Karpas-422 (cell line): ENCODE measurements around the gene FAM53B. TPM values are rescaled to one million over a fixed set of nuclear protein-coding genes. Genes with fewer than 3 reads are reported as not detected.
A peak's percentile ranks its signal among the peaks of the same experiment; 100 is the strongest.

ENCODE experiments used
- DNase-seq: peaks from one replicate; pipeline ENCODE4 v3.0.0-alpha.2; 2015
- H2AFZ ChIP-seq: fragments of 200-600 bp; sonication (generic); 2 replicates; pipeline ENCODE4 v1.6.1; 2014; ENCODE audit warnings: antibody characterized with exemption, low read length, mixed read lengths
- H3K27ac ChIP-seq: fragments of 200-600 bp; sonication (generic); 2 replicates; pipeline ENCODE4 v1.5.1; 2014; ENCODE audit warnings: mild to moderate bottlenecking, low read length, moderate library complexity
- H3K27me3 ChIP-seq: fragments of 200-600 bp; sonication (generic); 2 replicates; pipeline ENCODE4 v1.6.1; 2014; ENCODE audit warnings: low read length, mixed read lengths
- H3K36me3 ChIP-seq: fragments of 200-600 bp; sonication (generic); 2 replicates; pipeline ENCODE4 v1.6.1; 2014; ENCODE audit warnings: low read length, mixed read lengths; ENCODE audit not compliant: insufficient read depth
- H3K4me1 ChIP-seq: fragments of 200-600 bp; sonication (generic); 2 replicates; pipeline ENCODE4 v1.6.1; 2014; ENCODE audit warnings: mild to moderate bottlenecking, low read length, mixed read lengths
- H3K4me2 ChIP-seq: fragments of 200-600 bp; sonication (generic); 2 replicates; pipeline ENCODE4 v1.6.1; 2014; ENCODE audit warnings: low read length, low read depth, mild to moderate bottlenecking; ENCODE audit not compliant: poor library complexity, severe bottlenecking
- H3K4me3 ChIP-seq: fragments of 200-600 bp; sonication (generic); 2 replicates; pipeline ENCODE4 v1.5.1; 2014; ENCODE audit warnings: mild to moderate bottlenecking, antibody characterized with exemption, low read length, mixed read lengths
- H3K79me2 ChIP-seq: fragments of 200-600 bp; sonication (generic); 2 replicates; pipeline ENCODE4 v1.6.1; 2014; ENCODE audit warnings: mild to moderate bottlenecking, low read length, mixed read lengths
- H3K9ac ChIP-seq: fragments of 200-600 bp; sonication (generic); 2 replicates; pipeline ENCODE4 v1.6.0; 2014; ENCODE audit warnings: low read length
- H3K9me2 ChIP-seq: fragments of 200-600 bp; sonication (generic), shearing (Covaris generic); replicated peaks from 2 replicates; pipeline ENCODE4 v1.6.0; 2014; ENCODE audit warnings: mild to moderate bottlenecking, low read length, moderate library complexity; ENCODE audit not compliant: insufficient read depth
- H3K9me3 ChIP-seq: fragments of 300-700, 200-600 bp; sonication (generic); 2 replicates; pipeline ENCODE4 v1.6.1; 2014; ENCODE audit warnings: low read length, mixed read lengths
- H4K20me1 ChIP-seq: fragments of 200-600 bp; sonication (generic); 2 replicates; pipeline ENCODE4 v1.6.1; 2014; ENCODE audit warnings: mild to moderate bottlenecking, antibody characterized with exemption, low read length, low read depth; ENCODE audit not compliant: insufficient read depth
- total RNA-seq: library from RNA; depleted of rRNA; stranded (reverse); fragments of >200 nt; shearing (Covaris generic); gene quantifications from 2 replicates; pipeline ENCODE4 v1.2.3, GENCODE V29; 2014; ENCODE audit warnings: low replicate concordance

The FAM53B gene
- total RNA-seq, 1 experiment from 2014 or later, result 72.5 TPM

GRCh38 chr10:124762281-124762680 lies 18.1 kb upstream of the FAM53B start:
- H3K27me3 ChIP-seq, result no peaks in the 10 kb centered on the region

GRCh38 chr10:124756156-124756903 lies 12.2 kb upstream of the FAM53B start:
- Histone ChIP-seq H3K36me3 (peaks cover 42% of the 10 kb centered on the region; the same call in 1 of the 2 replicates), H3K27me3 (no peaks in the 10 kb centered on the region), H4K20me1 (no peaks in the 10 kb centered on the region), H3K4me3 (no peak overlapping the region), H3K4me1 (no peaks in the 10 kb centered on the region), H2AFZ (no peak overlapping the region), H3K9me2 (no peaks in the 10 kb centered on the region), H3K27ac (no peak overlapping the region), H3K9ac (no peak overlapping the region), H3K9me3 (no peaks in the 10 kb centered on the region), H3K4me2 (no peak overlapping the region), H3K79me2 (peaks cover 13% of the 10 kb centered on the region; the same call in 1 of the 2 replicates)
- DNase-seq, result peak; percentile 37

More at GRCh38 chr10:124762281-124762680, 18.1 kb upstream of the FAM53B start:
- no peak for DNase-seq
- Histone ChIP-seq H3K9me2 (no peaks in the 10 kb centered on the region), H3K27ac (no peak overlapping the region), H3K36me3 (peaks cover 47% of the 10 kb centered on the region; the same call in 1 of the 2 replicates), H3K9ac (no peak overlapping the region), H3K4me2 (no peak overlapping the region), H3K79me2 (peaks cover 17% of the 10 kb centered on the region), H3K9me3 (no peaks in the 10 kb centered on the region), H3K4me1 (no peaks in the 10 kb centered on the region), H3K4me3 (no peak overlapping the region), H4K20me1 (no peaks in the 10 kb centered on the region), H2AFZ (no peak overlapping the region)

- Histone ChIP-seq H3K36me3 (peaks cover 37% of the 10 kb centered on the region; the same call in 1 of the 2 replicates), H4K20me1 (no peaks in the 10 kb centered on the region), H2AFZ (no peak overlapping the region), H3K27ac (no peak overlapping the region), H3K27me3 (no peaks in the 10 kb centered on the region), H3K4me2 (no peak overlapping the region), H3K79me2 (peaks cover 13% of the 10 kb centered on the region; the same call in 1 of the 2 replicates), H3K9me2 (no peaks in the 10 kb centered on the region), H3K4me3 (no peak overlapping the region), H3K4me1 (no peaks in the 10 kb centered on the region), H3K9me3 (no peaks in the 10 kb centered on the region), H3K9ac (no peak overlapping the region)
- DNase-seq, result peak; percentile 23
Measured at GRCh38 chr10:124755581-124755980, 11.4 kb upstream of the FAM53B start.

GRCh38 chr10:124754227-124754626 lies 10.0 kb upstream of the FAM53B start:
- Histone ChIP-seq H3K4me1 (no peaks in the 10 kb centered on the region; the same call in 1 of the 2 replicates), H4K20me1 (no peaks in the 10 kb centered on the region), H3K9me3 (no peaks in the 10 kb centered on the region), H3K79me2 (peaks cover 11% of the 10 kb centered on the region; the same call in 1 of the 2 replicates), H3K36me3 (peaks cover 28% of the 10 kb centered on the region; the same call in 1 of the 2 replicates), H3K27ac (no peak overlapping the region), H3K27me3 (no peaks in the 10 kb centered on the region), H3K4me2 (no peak overlapping the region), H3K9ac (no peak overlapping the region), H2AFZ (no peak overlapping the region), H3K9me2 (no peaks in the 10 kb centered on the region), H3K4me3 (no peak overlapping the region)
- DNase-seq, result no peak

- no peaks in the 10 kb centered on the region for H3K9me2 ChIP-seq
- H3K79me2 ChIP-seq, result peaks cover 18% of the 10 kb centered on the region
- no peak overlapping the region for H3K9ac ChIP-seq
- H3K4me1 ChIP-seq, result peaks cover 22% of the 10 kb centered on the region
- H3K9me3 ChIP-seq, result no peaks in the 10 kb centered on the region
- no peak overlapping the region for H3K4me2 ChIP-seq
- no peak overlapping the region for H2AFZ ChIP-seq
- 0 out of 2 replicates have a peak overlapping the region, but pooled peaks have one; percentile 17 for H3K27ac ChIP-seq
- H3K36me3 ChIP-seq, result peaks cover 6% of the 10 kb centered on the region; the same call in 1 of the 2 replicates
- peak; percentile 37 for DNase-seq
- H3K4me3 ChIP-seq, result no peak overlapping the region
- H3K27me3 ChIP-seq, result no peaks in the 10 kb centered on the region
- H4K20me1 ChIP-seq, result no peaks in the 10 kb centered on the region
Measured at GRCh38 chr10:124748953-124749645, 4.9 kb upstream of the FAM53B start.

DNA sequence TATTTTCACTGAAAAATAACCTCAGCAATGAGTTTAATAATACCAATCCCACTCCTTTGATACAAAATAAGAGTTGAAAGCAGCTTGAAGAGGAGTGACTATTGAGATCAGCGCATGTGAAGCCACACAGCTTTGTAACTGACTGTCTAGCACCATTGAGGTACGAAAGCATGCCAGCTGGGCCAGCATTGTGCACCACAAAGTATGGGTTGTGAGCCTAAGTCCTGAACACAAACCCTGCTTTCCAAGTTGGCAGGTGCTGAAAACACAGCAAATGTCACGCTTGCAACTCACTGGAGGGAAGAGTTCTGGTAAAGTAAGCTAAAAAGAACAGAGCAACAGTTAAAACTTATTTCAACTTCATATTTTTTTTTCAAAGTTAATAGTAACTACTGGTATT lies 4.0 kb upstream of the FAM53B start:
- Histone ChIP-seq H3K79me2 (peaks cover 24% of the 10 kb centered on the region), H4K20me1 (no peaks in the 10 kb centered on the region), H2AFZ (no peak overlapping the region), H3K9me3 (no peaks in the 10 kb centered on the region), H3K4me1 (peaks cover 22% of the 10 kb centered on the region), H3K27me3 (no peaks in the 10 kb centered on the region), H3K9ac (no peak overlapping the region), H3K4me3 (no peak overlapping the region), H3K27ac (no peak overlapping the region), H3K9me2 (no peaks in the 10 kb centered on the region), H3K36me3 (peaks cover 6% of the 10 kb centered on the region; the same call in 1 of the 2 replicates), H3K4me2 (no peak overlapping the region)
- DNase-seq, result peak; percentile 44

DNA sequence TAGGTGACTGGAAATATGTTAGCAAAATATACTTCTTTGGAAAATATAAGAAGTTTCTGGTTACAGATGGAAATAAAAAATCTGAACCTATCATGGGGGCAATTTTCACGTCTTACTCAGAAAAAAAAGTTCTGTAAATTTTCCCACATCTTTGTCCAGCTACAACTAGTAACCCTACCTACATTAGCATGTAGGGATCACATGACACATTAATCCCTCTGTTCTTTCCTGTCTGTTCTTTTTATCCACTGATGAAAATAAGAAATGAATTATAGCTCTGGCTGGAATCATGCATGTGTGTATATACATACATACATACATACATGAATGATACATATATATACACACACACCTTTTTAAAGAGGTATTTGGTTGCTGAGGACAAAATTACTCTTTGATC lies 3.6 kb upstream of the FAM53B start:
- Histone ChIP-seq H2AFZ (no peak overlapping the region), H3K4me2 (no peak overlapping the region), H3K4me1 (peaks cover 22% of the 10 kb centered on the region), H3K9ac (no peak overlapping the region), H3K4me3 (no peak overlapping the region), H3K27me3 (no peaks in the 10 kb centered on the region), H3K9me3 (no peaks in the 10 kb centered on the region), H4K20me1 (no peaks in the 10 kb centered on the region), H3K9me2 (no peaks in the 10 kb centered on the region), H3K79me2 (peaks cover 27% of the 10 kb centered on the region), H3K27ac (peak overlapping the region; percentile 25; the same call in 1 of the 2 replicates), H3K36me3 (peaks cover 6% of the 10 kb centered on the region; the same call in 1 of the 2 replicates)
- DNase-seq, result no peak

DNA sequence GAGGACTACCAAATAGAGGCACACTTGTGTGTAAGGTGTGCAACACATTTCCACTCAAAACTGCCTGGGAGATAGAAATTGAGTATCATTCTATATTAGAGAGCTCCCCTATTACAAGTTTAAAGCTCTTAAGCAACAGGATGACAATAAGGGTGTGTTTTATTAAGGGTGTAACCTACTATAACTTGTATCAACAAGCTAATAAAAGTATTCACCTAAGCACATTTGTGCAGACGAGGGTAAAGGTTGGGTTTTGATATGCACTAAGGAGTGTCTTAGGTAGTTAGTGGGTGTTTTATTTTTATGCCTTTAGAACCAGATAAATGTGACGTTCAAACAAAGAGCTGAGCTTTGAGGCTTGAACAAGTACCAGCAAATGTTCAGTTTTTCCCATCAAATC lies 2.8 kb upstream of the FAM53B start:
- peaks cover 6% of the 10 kb centered on the region; the same call in 1 of the 2 replicates for H3K36me3 ChIP-seq
- no peaks in the 10 kb centered on the region for H4K20me1 ChIP-seq
- H3K4me1 ChIP-seq, result peaks cover 28% of the 10 kb centered on the region
- H3K79me2 ChIP-seq, result peaks cover 34% of the 10 kb centered on the region
- 0 out of 2 replicates have a peak overlapping the region, but pooled peaks have one; percentile 25 for H3K27ac ChIP-seq
- peak; percentile 39 for DNase-seq
- H3K4me3 ChIP-seq, result no peak overlapping the region
- no peaks in the 10 kb centered on the region for H3K27me3 ChIP-seq
- H3K4me2 ChIP-seq, result no peak overlapping the region
- H3K9me3 ChIP-seq, result no peaks in the 10 kb centered on the region
- no peak overlapping the region for H2AFZ ChIP-seq
- H3K9me2 ChIP-seq, result no peaks in the 10 kb centered on the region
- H3K9ac ChIP-seq, result no peak overlapping the region
